ENCODE measurements around the gene ANXA6.

The ANXA6 gene

GRCh38 chr5:151077419-151077818, 80.2 kb downstream of the ANXA6 start:
- no peak for ATAC-seq (ENCODE audit: insufficient read depth, low read depth)
- no peak overlapping the region for H3K27ac ChIP-seq (ENCODE audit: low read length)
- H3K36me3 ChIP-seq (ENCODE audit: insufficient read depth, low read length), result peaks cover 22% of the 10 kb centered on the region
- peaks cover 48% of the 10 kb centered on the region for H4K20me1 ChIP-seq (ENCODE audit: insufficient read depth, low read length)
- H3K79me2 ChIP-seq (ENCODE audit: insufficient read depth, low read length), result peaks cover 97% of the 10 kb centered on the region
- H3K4me2 ChIP-seq (ENCODE audit: insufficient read depth, low read length), result peak overlapping the region; percentile 19
- H3K9me3 ChIP-seq (ENCODE audit: insufficient read depth, low read length, severe bottlenecking), result no peaks in the 10 kb centered on the region
- H3K9ac ChIP-seq (ENCODE audit: low read depth, low read length), result no peak overlapping the region
- no peak for DNase-seq
- no peak overlapping the region for H2AFZ ChIP-seq (ENCODE audit: low read depth, low read length)
- no peak overlapping the region for H3K4me3 ChIP-seq (ENCODE audit: low read depth in 1 of 2, low read length in 2 of 2)
- TF ChIP-seq CTCF (IDR thresholded peaks at IDR 0.05; ENCODE audit: borderline replicate concordance, extremely low read depth, low read length, poor library complexity, severe bottlenecking), result no peak
- no peak for TF ChIP-seq EZH2 (IDR thresholded peaks at IDR 0.05; ENCODE audit: borderline replicate concordance, low read depth, low read length, severe bottlenecking)
- H3K4me1 ChIP-seq (ENCODE audit: insufficient read depth, low read length), result peaks cover 35% of the 10 kb centered on the region
- no peaks in the 10 kb centered on the region for H3K27me3 ChIP-seq (ENCODE audit: insufficient read depth, low read length, poor library complexity)

- Histone ChIP-seq H3K9me3 (ENCODE audit: insufficient read depth, low read length, severe bottlenecking) (no peaks in the 10 kb centered on the region), H3K79me2 (ENCODE audit: insufficient read depth, low read length) (peaks cover 98% of the 10 kb centered on the region), H4K20me1 (ENCODE audit: insufficient read depth, low read length) (peaks cover 52% of the 10 kb centered on the region), H3K9ac (ENCODE audit: low read depth, low read length) (no peak overlapping the region), H3K36me3 (ENCODE audit: insufficient read depth, low read length) (peaks cover 25% of the 10 kb centered on the region), H3K4me1 (ENCODE audit: insufficient read depth, low read length) (peaks cover 27% of the 10 kb centered on the region), H3K27me3 (ENCODE audit: insufficient read depth, low read length, poor library complexity) (no peaks in the 10 kb centered on the region), H3K4me2 (ENCODE audit: insufficient read depth, low read length) (no peak overlapping the region), H2AFZ (ENCODE audit: low read depth, low read length) (no peak overlapping the region), H3K4me3 (ENCODE audit: low read depth in 1 of 2, low read length in 2 of 2) (no peak overlapping the region), H3K27ac (ENCODE audit: low read length) (no peak overlapping the region)
- DNase-seq (no peak), ATAC-seq (ENCODE audit: insufficient read depth, low read depth) (no peak)
- TF ChIP-seq EZH2 (IDR thresholded peaks at IDR 0.05; ENCODE audit: borderline replicate concordance, low read depth, low read length, severe bottlenecking) (no peak), CTCF (IDR thresholded peaks at IDR 0.05; ENCODE audit: borderline replicate concordance, extremely low read depth, low read length, poor library complexity, severe bottlenecking) (no peak)
These were observed 81.0 kb downstream of the ANXA6 start for GRCh38 chr5:151076616-151077015.

- no peaks in the 10 kb centered on the region for H3K27me3 ChIP-seq (ENCODE audit: insufficient read depth, low read length, poor library complexity)
- ATAC-seq (ENCODE audit: insufficient read depth, low read depth) (no peak), DNase-seq (no peak)
- no peak overlapping the region for H3K4me2 ChIP-seq (ENCODE audit: insufficient read depth, low read length)
- TF ChIP-seq CTCF (IDR thresholded peaks at IDR 0.05; ENCODE audit: borderline replicate concordance, extremely low read depth, low read length, poor library complexity, severe bottlenecking) (no peak), EZH2 (IDR thresholded peaks at IDR 0.05; ENCODE audit: borderline replicate concordance, low read depth, low read length, severe bottlenecking) (no peak)
- H3K79me2 ChIP-seq (ENCODE audit: insufficient read depth, low read length), result peaks cover 100% of the 10 kb centered on the region
- H2AFZ ChIP-seq (ENCODE audit: low read depth, low read length), result no peak overlapping the region
- peaks cover 27% of the 10 kb centered on the region for H3K36me3 ChIP-seq (ENCODE audit: insufficient read depth, low read length)
- H3K9ac ChIP-seq (ENCODE audit: low read depth, low read length), result no peak overlapping the region
- H3K4me1 ChIP-seq (ENCODE audit: insufficient read depth, low read length), result peaks cover 25% of the 10 kb centered on the region
- H3K4me3 ChIP-seq (ENCODE audit: low read depth in 1 of 2, low read length in 2 of 2), result no peak overlapping the region
- H3K9me3 ChIP-seq (ENCODE audit: insufficient read depth, low read length, severe bottlenecking), result no peaks in the 10 kb centered on the region
- peaks cover 54% of the 10 kb centered on the region for H4K20me1 ChIP-seq (ENCODE audit: insufficient read depth, low read length)
- H3K27ac ChIP-seq (ENCODE audit: low read length), result no peak overlapping the region
These were observed 81.8 kb downstream of the ANXA6 start for GRCh38 chr5:151075698-151076331.
